ENCODE data around the gene MICAL1.

GRCh38 chr6:109491207-109491938 lies 35.8 kb upstream of the MICAL1 start:
- TF ChIP-seq POLR2A (IDR thresholded peaks at IDR 0.05; ENCODE audit: low read depth, low read length): no peak
- TF ChIP-seq CTCF (IDR thresholded peaks at IDR 0.05; ENCODE audit: extremely low read depth in 1 of 2, insufficient read depth in 1 of 2, low read depth in 1 of 2, low read length in 2 of 2): no peak
- TF ChIP-seq JUN (IDR thresholded peaks at IDR 0.05; ENCODE audit: borderline replicate concordance, insufficient read depth, insufficient read length, low read depth): no peak
- no peak for TF ChIP-seq MAX (IDR thresholded peaks at IDR 0.05; ENCODE audit: insufficient read depth, insufficient read length)
- no peak for TF ChIP-seq EZH2 (IDR thresholded peaks at IDR 0.05; ENCODE audit: borderline replicate concordance, low read depth, low read length, severe bottlenecking)
- TF ChIP-seq MYC (IDR thresholded peaks at IDR 0.05; ENCODE audit: low read depth, low read length): no peak
- no peak for TF ChIP-seq POLR2AphosphoS5 (IDR thresholded peaks at IDR 0.05; ENCODE audit: insufficient read depth, low read depth, low read length)
- no peak for TF ChIP-seq GATA2 (IDR thresholded peaks at IDR 0.05; ENCODE audit: insufficient read depth, insufficient read length, low read depth, low read length)
- no peak for TF ChIP-seq FOS (IDR thresholded peaks at IDR 0.05; ENCODE audit: borderline replicate concordance, insufficient read depth, low read length)
